ENCODE results near the gene NACAD.

The NACAD gene

DNA sequence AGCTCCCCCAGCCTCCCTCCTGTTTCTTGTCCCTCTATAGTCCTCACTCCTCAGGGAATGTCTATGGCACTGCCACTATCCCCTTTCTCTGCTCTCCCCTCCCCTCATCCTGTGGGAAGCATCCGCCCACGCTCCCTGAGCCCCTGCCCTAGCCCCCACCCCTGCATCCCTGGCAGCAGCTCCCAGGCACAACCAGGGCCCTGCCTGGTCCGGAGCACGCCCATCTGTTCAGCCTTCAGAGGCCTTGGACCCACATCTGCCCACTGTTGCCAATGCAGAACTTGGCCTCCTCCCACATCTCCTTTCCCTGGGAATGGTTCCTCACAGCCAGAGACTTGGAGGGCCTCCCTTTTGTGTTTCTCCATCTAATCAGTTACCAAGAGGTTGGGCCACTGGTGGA lies 43.1 kb upstream of the NACAD start:
- H3K27ac Mint-ChIP-seq = no peak overlapping the region
- H3K36me3 Mint-ChIP-seq (ENCODE audit: low read depth) = no peaks in the 10 kb centered on the region
- H3K4me3 Mint-ChIP-seq = no peak overlapping the region
- no peaks in the 10 kb centered on the region for H3K4me1 Mint-ChIP-seq
- no peaks in the 10 kb centered on the region for H3K9me3 Mint-ChIP-seq
- H3K27me3 Mint-ChIP-seq (ENCODE audit: low read depth) = peaks cover 8% of the 10 kb centered on the region
- TF ChIP-seq, protein P1, sequence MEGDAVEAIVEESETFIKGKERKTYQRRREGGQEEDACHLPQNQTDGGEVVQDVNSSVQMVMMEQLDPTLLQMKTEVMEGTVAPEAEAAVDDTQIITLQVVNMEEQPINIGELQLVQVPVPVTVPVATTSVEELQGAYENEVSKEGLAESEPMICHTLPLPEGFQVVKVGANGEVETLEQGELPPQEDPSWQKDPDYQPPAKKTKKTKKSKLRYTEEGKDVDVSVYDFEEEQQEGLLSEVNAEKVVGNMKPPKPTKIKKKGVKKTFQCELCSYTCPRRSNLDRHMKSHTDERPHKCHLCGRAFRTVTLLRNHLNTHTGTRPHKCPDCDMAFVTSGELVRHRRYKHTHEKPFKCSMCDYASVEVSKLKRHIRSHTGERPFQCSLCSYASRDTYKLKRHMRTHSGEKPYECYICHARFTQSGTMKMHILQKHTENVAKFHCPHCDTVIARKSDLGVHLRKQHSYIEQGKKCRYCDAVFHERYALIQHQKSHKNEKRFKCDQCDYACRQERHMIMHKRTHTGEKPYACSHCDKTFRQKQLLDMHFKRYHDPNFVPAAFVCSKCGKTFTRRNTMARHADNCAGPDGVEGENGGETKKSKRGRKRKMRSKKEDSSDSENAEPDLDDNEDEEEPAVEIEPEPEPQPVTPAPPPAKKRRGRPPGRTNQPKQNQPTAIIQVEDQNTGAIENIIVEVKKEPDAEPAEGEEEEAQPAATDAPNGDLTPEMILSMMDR (IDR thresholded peaks at IDR 0.05; ENCODE audit: unreplicated experiment in 3 of 3) = no peak

DNA sequence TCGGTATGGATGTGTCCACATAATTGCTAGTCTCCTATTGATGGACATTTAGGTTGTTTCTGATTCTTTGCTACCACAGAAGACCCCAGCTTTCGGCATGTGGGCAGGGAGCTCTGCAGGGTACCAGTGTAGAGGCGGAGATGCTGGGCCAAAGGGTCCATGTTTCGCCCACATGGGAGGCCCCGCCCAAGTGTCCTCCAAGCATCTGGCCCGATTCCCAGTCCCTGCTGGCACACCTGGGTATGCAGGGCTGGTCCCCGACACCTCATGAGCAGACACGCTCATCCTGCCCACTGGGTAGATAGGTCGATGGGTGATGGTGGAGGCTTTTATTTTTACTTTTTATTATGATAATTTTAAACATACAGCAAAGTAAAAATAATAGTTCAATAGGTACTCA lies 42.1 kb upstream of the NACAD start:
- H3K36me3 Mint-ChIP-seq (ENCODE audit: low read depth) = no peaks in the 10 kb centered on the region
- peaks cover 4% of the 10 kb centered on the region for H3K27me3 Mint-ChIP-seq (ENCODE audit: low read depth)
- no peak overlapping the region for H3K27ac Mint-ChIP-seq
- no peaks in the 10 kb centered on the region for H3K4me1 Mint-ChIP-seq
- no peaks in the 10 kb centered on the region for H3K9me3 Mint-ChIP-seq
- no peak overlapping the region for H3K4me3 Mint-ChIP-seq
- TF ChIP-seq, protein P1 (IDR thresholded peaks at IDR 0.05; ENCODE audit: unreplicated experiment in 3 of 3) = no peak

DNA sequence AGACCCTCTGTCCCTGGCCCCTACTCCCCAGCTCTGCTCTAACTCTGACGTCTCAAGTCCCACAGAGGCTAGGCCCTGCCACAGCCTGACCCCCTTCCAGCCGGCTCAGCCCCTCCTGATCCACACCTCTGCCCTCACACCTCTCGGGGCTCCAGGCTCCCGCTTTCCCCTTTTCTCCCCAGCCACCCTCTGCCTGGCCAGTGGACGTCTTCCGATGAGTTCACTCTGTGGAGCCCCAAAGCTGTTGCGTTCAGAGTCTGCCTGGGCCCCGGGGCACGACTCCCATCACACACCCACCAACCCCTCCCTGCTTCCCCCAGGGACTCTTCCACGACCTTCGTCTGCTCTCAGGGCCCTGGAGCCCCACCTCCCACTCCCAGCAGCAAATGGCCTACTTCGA lies 41.1 kb upstream of the NACAD start:
- H3K36me3 Mint-ChIP-seq (ENCODE audit: low read depth) = no peaks in the 10 kb centered on the region
- H3K9me3 Mint-ChIP-seq = no peaks in the 10 kb centered on the region
- no peak overlapping the region for H3K27ac Mint-ChIP-seq
- no peaks in the 10 kb centered on the region for H3K4me1 Mint-ChIP-seq
- H3K4me3 Mint-ChIP-seq = no peak overlapping the region
- H3K27me3 Mint-ChIP-seq (ENCODE audit: low read depth) = peaks cover 4% of the 10 kb centered on the region
- TF ChIP-seq, protein P1 (IDR thresholded peaks at IDR 0.05; ENCODE audit: unreplicated experiment in 3 of 3) = no peak

DNA sequence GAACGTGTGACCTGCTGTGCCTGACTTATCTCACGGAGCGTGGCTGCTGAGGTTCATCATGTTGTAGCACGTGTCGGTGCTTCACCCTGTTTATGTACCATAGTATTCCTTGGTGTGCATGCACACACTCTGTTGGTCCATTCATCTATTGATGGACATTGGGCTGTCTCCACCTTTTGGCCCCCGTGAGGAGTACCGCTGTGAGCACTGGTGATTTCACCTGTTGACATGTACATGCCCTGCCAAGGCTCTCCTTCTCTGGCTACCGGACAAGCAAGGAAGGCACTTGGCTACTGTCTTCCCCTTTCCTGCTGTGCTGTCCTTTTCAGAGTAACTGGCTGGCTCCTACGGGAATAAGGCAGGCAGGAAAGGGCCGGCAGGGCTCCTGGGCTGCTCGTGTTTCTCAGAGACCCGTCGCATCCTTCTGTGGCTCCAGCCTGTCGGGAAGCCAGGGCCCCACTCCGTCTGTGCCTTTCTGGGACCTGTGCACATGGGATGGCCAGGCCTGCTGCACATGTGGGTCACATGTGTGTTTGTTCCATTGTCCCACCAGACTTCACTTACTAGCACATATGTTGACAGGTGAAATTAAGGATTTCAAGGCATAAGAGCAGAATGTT lies 40.5 kb upstream of the NACAD start:
- Mint-ChIP-seq H3K27me3 (ENCODE audit: low read depth) (peaks cover 4% of the 10 kb centered on the region), H3K36me3 (ENCODE audit: low read depth) (no peaks in the 10 kb centered on the region), H3K4me1 (no peaks in the 10 kb centered on the region), H3K9me3 (no peaks in the 10 kb centered on the region), H3K27ac (no peak overlapping the region), H3K4me3 (no peak overlapping the region)
- TF ChIP-seq, protein P1 (IDR thresholded peaks at IDR 0.05; ENCODE audit: unreplicated experiment in 3 of 3) = no peak

DNA sequence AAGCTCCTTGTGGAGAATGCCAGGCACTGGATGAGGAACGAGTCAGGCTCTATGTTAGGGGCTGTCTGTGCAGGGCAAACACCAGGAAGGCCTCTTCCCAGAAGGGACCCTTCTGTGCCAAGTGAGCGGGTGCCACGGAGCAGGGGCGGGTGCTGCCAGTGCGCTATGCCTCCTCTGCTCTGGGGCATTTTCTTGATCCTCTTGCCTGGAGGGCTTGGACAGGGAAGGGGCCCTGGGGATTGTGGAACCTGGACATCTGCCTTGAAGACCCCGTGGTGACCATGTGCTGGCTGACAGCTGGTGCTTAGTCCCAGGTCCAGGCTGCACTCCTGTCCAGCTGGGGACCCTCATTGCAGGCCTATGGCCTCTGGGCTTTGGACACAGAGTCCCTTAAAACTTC lies 38.2 kb upstream of the NACAD start:
- Mint-ChIP-seq H3K27ac (no peak overlapping the region), H3K4me3 (no peak overlapping the region), H3K27me3 (ENCODE audit: low read depth) (no peaks in the 10 kb centered on the region), H3K4me1 (no peaks in the 10 kb centered on the region), H3K9me3 (no peaks in the 10 kb centered on the region), H3K36me3 (ENCODE audit: low read depth) (no peaks in the 10 kb centered on the region)
- TF ChIP-seq, protein P1 (IDR thresholded peaks at IDR 0.05; ENCODE audit: unreplicated experiment in 3 of 3) = no peak

DNA sequence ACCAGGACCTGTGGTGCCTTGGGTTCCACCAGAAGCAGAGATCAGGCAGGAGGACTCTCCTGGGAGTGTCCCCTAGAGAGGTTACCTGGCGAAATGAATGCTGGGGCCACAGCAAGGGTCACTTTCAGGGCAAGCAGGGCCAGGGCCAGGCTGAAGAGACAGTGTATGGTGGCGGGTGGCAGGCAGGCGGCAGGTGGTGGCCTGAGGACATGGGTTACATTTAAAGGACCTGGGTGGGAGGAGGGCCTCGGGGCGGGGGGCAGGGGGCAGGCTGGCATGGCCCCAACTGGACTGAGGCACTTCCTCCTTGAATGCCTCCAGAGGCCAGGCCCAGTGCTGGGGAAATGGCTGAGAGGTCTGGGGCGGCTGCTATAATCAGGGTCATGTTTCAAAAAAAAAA lies 37.4 kb upstream of the NACAD start:
- H3K36me3 Mint-ChIP-seq (ENCODE audit: low read depth) = no peaks in the 10 kb centered on the region
- TF ChIP-seq, protein P1 (IDR thresholded peaks at IDR 0.05; ENCODE audit: unreplicated experiment in 3 of 3) = no peak
- H3K4me1 Mint-ChIP-seq = no peaks in the 10 kb centered on the region
- no peaks in the 10 kb centered on the region for H3K9me3 Mint-ChIP-seq
- no peak overlapping the region for H3K4me3 Mint-ChIP-seq
- H3K27ac Mint-ChIP-seq = no peak overlapping the region
- H3K27me3 Mint-ChIP-seq (ENCODE audit: low read depth) = no peaks in the 10 kb centered on the region

All from nephron (organoid).